ENCODE data around the gene LNPEP.

GRCh38 chr5:96945144-96945897 is 9.4 kb downstream of the LNPEP start:
- TF ChIP-seq ZNF274 (IDR thresholded peaks at IDR 0.05; ENCODE audit: low read depth, low read length) = no peak
- TF ChIP-seq YY1 (IDR thresholded peaks at IDR 0.05; ENCODE audit: insufficient read depth, insufficient read length) = no peak
- TF ChIP-seq SUZ12 (IDR thresholded peaks at IDR 0.05; ENCODE audit: extremely low read depth, insufficient read depth, insufficient read length) = no peak

All from NT2/D1 (cell line).